DMS53 (cell line): ENCODE data around the gene P2RY13.

ENCODE experiments used
- DNase-seq: peaks from one replicate; lab custom pipeline; 2025; lab: John Stamatoyannopoulos, UW

Gene P2RY13

GRCh38 chr3:151329363-151329762 is at the start of gene P2RY13:
Gene P2RY13 (minus strand): TSS chr3:151329549. CDS start chr3:151329528, 21 bp downstream.
- DNase-seq: no peak

GRCh38 chr3:151377768-151378385 is 48.5 kb upstream of the P2RY13 start:
- DNase-seq: no peak

DNA sequence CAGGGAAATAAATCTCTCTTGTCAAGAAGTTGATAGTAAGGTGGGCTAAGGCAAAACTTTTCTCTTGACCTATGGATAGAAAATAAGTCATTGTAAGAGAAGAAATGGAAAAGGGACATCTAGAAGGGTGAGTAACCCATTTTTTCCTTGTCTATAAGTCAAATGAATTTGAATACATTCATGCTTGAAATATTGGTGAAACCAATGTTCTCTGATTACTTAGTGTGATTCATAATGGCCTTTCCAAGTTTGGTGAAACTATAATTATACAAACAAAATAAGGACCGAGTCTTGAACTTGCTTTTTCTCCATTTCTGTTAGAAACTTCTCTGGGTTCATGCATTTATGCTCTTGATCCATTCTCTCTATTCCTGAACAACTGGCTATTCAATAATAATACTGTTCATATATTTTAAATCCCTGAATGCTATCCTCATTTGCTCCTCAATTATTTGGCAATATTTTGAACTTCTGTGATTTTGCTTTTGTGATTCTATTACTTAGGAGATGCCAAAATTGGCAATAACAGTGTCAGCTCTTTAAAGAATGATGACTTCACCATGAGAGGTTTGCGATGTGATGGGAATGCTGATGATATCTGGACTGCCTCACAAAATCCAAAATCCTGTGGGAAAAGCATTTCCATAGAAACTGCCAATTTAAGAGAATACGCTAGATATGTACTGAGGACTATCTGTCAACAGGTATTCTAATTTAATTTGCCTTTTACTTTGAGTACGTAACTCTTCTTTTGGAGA is 42.9 kb upstream of the P2RY13 start:
- no peak for DNase-seq

GRCh38 chr3:151371526-151371925 is 42.2 kb upstream of the P2RY13 start:
- DNase-seq: no peak

GRCh38 chr3:151367448-151367847 is 38.1 kb upstream of the P2RY13 start:
- DNase-seq: no peak

- DNase-seq: no peak
These were observed 37.6 kb upstream of the P2RY13 start for GRCh38 chr3:151366993-151367392.

DNA sequence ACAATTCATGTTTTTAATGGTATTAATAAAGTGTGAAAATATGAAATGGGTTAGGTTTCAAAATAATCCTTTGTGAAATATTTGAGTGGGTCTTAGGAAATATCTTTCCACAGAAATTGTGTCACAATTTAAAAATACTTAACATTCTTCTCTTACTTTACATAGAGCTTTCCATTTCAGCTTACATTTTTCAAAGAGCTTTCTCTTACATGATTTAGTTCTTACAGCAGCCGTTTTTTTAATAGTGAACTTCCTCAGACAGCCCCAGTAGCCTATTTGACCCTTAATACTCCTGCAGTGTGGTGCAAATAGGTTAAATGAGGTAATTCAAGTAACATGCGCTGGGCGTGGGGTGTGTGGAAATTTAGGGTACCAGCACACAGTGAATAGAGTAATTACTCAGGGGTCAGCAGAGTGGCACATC is 33.4 kb upstream of the P2RY13 start:
- no peak for DNase-seq

DNA sequence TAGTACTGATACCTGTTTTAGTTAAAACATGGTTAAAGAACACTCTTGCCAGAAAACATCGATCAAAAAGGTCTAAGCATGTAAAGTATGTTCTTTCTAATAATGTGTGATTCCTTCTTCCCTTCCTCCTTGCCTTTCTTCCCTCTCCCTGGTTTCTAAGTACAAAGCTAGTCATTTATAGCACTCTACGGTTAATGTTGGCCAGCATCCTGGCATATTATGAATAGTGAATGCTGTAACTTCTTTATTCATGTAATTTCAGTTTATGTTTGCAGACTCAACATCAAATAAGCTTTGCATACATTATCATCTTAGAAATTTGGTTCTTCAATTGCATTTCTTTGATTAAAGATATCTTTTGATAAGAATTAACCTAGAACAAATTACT is 28.1 kb upstream of the P2RY13 start:
- no peak for DNase-seq

DNA sequence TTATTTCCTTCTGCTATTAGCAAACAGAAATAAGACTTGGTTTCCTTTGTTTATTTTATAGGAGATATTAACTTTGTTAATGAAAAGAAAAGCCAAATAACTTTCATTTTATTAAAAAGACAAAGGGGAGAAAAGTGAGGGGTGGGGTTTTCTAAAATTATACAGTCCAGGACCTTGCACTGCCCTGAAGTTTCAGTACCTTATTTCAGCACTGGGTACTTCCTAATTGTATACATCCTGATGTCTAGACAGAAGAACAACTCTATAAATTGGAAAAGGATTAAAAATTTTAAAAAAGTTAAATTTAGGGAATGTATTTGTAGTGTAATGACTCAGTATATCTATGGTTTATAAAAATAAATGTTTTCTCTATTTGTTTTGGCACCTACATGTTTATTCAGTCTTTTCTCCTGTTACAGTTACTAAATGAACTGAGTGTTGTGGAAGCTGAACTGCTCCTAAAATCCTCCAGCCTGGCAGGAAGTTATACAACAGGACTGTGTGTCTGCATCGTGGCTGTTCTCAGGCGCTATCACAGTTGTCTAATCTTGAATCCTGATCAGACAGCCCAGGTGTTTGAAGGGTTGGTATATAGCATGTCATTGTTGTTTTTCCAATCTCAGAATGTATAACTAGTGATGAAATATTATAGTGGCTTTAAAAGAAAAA is 27.6 kb upstream of the P2RY13 start:
- no peak for DNase-seq

- DNase-seq: no peak
These were observed 22.3 kb upstream of the P2RY13 start for GRCh38 chr3:151351648-151352047.

DNA sequence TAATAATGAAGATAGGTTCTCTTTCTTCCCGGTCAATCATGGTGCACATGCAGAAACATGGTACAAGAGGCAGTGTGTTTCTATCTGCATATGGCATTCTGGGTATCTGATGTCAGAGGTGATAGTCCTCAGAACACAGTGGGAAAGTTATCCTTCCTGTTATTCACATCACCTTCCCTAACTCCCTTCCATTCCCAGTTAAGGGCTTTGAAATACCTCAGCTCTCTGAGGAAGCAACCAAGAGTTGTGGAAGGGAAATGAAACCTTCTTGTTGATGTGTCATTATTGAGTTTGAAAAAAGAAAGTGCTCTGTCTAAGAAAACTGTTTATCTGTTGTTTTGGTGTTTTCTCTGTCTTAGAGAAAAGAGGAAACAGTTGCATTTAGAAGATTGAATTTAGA is 21.9 kb upstream of the P2RY13 start:
- DNase-seq: no peak

GRCh38 chr3:151350656-151351055 is 21.3 kb upstream of the P2RY13 start:
- DNase-seq: no peak

DNA sequence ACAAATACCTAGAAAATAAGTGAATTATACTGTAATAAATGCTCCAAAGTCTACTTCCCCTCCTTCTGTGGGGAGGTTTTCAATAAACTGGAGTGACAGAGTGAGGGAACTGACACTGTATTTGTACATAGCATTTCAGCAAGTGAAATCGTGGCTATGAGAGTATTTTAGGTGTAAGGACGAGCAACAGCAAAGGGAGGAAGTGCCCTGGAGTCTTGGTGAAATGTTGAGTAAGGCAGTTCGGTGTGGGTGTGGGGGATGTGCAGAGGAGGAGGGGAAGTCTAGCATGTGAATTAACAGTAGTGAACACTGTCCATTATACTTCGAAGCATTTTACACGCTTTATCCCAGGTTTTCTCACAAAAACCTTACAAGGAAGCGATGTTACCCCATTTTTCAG is 18.1 kb upstream of the P2RY13 start:
- DNase-seq: no peak

- DNase-seq: no peak
These were observed 16.9 kb upstream of the P2RY13 start for GRCh38 chr3:151346292-151346691.

GRCh38 chr3:151345859-151346258 is 16.5 kb upstream of the P2RY13 start:
- no peak for DNase-seq

- DNase-seq: no peak
These were observed 2.3 kb upstream of the P2RY13 start for GRCh38 chr3:151331696-151332095.

- no peak for DNase-seq
These were observed 1.6 kb upstream of the P2RY13 start for GRCh38 chr3:151330899-151331298.

DNA sequence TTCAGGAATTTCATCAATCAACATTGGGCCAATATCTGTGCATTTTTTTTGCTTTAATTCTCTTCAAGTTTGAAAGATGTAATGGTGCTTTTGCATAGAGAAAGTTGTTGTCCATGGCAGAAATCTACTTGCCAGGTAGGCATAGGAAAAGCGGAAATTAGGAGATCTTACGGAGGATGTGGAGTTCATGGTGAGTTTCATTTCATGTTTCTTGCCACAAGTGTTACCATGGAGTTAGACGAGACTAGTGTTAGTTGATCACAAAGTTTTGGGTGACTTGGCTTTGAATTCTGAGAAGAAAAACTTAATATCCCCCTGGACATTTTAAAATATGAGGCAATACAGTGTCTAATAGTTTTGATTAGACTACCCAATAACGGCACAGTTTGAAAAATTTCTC is 1.0 kb upstream of the P2RY13 start:
- DNase-seq: no peak

DNA sequence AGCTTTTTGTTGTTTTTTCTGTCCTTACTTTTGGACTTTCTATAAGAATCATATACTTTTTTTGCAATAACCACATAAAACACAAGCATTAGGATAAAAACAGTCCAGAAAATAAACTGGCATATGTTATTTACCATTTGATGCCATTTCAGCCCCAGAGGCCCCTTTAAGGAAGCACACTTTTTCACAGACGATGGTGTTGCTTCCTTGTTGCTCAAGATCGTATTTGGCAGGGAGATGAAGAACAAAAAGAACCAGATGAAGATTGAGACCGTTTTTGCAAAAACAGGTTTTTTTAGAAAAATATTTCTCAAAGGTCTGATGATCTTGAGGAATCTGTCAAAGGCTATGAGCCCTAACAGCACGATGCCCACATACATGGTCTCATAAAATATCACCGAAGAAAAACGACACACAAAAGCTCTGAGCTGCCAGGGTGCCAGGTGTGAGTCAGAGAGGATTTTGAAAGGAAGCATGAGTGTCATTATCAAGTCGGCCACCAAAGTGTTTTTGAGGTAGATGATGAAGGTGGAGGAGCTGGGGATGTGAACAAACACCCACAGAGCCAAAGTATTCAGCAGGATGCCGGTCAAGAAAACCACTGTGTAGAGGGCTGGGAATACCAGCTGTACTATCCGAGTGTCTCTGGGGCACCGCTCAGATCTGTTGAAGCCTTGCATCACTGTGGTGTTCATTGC is 902 bp downstream of the P2RY13 start:
- no peak for DNase-seq

GRCh38 chr3:151327571-151328198 is 1.7 kb downstream of the P2RY13 start:
- DNase-seq: peak; percentile 27

GRCh38 chr3:151322511-151322910 is 6.8 kb downstream of the P2RY13 start:
- no peak for DNase-seq

DNA sequence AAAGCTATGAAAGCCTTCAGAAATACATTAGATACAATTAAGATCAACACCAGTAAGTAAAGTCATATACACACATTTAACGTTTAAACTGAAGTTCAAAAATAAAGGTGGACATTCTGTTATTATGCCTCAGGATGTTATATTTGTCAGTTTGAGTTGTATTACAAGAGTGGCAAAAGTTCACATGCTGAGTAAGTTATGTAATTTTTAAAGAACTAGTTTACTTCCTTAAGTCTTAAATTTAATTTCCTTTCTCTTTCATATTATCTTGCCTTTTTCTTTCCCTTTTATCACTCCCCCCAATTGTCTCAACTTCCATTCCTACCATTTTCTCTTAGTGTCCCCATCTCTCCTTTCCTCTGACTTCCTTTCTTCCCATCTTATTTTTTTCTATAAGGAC is 7.8 kb downstream of the P2RY13 start:
- no peak for DNase-seq
